Limb (tissue), 2 donors: ENCODE measurements around the gene PLEKHG7.
"Not testable (repeated sequence)": the region's sequence is repeated elsewhere in the genome, so short reads cannot be mapped to it uniquely, and the experiment has no call there.

Source experiments
- DNase-seq, 2 donors: peaks; one replicate each; pipeline ENCODE4 v3.0.0-alpha.2; 2016; ENCODE audit errors: extremely low spot score in 2 of 2

Gene PLEKHG7, protein sequence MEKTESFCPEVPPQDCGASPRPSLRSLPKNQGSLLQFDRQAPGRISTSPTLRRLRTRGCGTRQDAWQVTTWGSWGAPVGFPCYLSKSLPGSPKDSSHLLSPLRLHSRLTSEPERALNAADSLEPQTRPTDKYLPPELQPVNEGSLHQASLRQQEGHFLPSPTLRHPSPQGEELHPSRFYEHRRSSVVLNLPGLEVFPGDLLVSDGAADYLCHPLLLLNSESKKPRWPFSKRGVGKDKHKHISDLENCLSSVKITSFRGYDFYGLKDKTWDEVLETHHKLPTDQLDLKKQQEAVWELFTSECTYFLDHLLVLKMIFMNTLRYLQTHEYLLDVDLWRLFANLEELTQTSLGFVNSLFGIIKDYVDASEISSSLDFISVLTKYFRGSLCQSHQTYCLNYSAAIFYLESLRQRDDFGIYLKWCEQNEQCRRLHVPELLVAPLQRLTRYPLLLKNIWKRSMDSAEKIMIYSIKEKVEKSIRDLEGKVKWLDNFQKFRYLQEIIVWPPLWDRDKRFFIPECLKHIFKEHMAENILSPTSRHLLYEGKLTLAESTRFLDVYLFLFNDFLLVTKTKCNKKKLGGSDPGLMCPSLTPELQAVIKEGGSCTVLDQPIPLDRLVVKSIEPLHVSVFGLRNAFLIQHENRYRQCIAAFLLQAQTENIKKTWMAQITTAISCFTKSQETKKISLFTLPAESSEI

DNA sequence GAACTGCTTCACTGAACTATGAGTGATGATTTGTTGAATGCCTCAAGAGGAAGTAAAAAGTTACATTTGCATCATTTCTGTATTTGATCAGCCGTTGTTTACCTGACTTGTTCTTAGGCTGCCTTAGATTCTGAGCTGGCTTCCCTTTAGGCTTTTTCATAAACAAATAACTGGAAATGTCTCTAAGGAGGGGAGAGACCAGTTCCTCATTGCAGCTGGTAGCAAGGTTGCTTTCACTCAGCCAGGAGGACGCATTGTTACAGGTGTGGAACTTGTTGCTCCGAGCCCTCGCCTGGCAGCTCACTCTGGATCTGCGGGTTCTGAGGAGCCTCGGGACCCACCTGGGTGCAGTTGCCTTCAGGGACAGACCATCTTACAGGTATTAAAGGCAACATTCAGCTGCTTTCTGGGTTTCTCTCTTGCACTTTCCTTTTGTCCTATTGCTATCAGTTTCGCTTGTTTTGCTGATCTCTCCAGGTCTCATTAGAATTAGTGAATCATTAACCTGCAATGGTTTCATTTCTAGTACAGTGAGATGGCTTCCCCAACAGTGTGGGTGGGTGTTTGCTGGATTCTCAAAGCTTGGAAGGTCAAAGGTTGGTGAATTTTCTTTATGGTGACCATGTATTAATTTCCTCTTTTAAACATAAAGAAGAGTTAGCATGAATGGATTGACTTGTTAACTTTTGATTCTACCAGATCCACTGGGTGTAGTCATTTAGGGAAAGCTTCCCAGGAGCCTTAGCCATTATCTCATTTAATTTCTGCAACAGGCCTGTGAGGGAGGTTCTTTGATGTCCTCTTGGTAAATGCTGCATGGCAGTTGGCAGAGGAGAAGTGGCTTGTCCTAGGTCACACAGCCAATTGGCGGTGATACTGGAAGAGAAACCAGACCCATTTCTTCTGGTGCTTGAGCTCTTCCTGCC is at the start of gene PLEKHG7:
Gene PLEKHG7, plus strand, starts transcription at position 236 of the 926 bp plus-strand sequence. CDS start 3,643 bp downstream, outside the sequence.
- DNase-seq: no peak

DNA sequence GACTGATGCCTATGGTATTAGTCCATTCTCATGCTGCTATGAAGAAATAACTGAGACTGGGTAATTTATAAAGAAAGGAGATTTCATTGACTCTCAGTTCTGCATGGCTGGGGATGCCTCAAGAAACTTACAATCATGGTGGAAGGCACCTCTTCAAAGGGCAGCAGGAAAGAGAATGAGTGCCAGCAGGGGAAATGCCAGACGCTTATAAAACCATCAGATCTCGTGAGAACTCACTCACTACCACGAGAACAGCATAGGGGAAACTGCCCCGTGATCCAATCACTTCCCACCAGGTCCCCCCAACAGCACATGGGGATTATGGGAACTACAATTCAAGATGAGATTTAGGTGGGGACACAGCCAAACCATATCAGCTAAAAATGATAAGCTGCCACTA is 48.5 kb upstream of the PLEKHG7 start:
- DNase-seq: not testable (repeated sequence)

DNA sequence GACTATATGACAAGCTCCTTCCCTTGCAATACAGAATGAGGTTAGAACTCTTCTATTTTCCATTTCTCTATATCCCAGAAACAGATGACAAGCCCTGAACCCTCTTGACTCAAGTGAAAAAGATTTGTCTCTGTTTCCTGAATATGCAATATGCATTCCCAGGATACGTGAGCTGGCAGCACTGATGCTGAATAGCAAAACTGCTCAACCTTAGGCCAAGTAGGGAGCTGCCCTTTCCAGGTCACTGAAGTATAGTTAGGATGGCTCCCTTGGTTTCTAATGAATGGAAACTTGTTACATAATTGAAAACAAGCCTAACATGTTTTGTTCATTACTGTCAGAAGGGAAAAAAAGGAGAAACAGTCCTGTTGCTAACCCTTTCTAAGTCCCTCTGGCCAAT is 47.9 kb upstream of the PLEKHG7 start:
- DNase-seq: peak in 1 of 2 donors; percentile 25

DNA sequence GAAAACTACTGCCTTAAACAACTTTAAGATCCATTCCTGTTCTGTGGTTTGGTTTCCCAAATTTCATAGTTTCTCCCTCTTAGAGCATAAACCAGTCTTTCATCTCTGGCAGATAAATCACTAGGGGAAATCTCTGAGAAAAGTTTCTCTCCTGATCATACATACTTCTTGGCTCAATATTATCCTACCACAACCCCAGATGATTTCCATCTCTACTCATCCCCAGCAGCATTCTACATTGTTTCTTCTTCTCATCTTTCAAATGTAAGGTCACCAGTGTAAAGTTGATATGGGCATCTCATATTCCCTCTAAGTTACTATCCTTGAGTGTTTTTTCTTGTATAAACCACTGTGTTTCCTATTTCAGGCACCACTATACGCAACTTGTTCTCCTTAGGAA is 45.9 kb upstream of the PLEKHG7 start:
- DNase-seq: no peak

DNA sequence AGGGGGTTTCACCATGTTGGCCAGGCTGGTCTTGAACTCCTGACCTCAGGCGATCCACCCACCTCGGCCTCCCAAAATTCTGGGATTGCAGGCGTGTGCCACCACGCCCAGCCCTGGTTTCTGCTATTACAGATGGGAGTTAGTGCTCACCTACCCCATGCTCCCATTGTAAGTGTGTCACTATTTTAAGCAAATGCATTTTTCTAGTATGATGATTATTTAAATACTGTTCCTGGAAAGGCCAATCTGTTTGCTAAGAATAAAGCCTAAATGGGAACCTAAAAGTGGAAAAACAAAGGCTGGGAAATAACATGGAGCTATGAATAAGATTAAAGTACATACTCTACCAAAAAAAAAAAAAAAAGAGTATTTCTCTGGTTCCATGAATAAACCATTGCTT is 45.0 kb upstream of the PLEKHG7 start:
- DNase-seq: no peak

DNA sequence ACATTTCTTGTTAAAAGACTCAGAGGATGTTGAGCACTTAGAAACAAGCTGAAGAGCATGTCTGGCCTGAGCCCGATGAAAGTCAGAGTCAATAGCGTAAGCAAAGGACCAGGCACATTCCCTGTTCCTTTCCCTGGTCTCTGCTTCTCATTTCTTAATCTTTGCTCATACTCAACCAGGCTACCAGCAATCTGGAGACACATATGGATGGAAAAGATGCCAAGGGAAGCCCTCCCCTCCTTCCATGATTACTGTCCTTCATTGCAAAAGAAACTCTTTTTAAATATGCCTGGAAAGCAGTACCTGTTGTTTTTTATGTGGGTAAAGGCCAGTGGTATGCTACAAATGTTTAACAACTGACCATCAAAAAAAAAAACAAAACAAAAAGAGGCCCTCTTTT is 44.2 kb upstream of the PLEKHG7 start:
- no peak for DNase-seq

DNA sequence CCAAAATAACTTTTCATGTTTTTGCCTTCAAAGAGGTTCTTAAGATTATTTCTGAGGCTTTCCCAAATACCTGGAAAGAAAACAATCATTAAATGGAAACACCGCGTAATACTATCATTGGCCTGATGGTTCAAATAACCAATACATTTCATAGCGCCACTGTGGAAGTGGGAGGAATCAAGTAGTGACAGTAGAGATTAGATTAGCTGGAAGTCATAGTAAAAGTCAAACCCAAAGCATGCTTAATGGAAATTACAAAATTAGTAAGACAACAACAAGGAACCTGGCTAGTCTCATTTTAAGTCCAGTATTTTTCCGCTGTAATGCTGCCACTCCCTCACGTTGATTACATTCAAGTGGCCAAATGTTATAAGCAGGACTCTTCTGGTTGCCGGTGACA is 41.5 kb upstream of the PLEKHG7 start:
- no peak for DNase-seq

DNA sequence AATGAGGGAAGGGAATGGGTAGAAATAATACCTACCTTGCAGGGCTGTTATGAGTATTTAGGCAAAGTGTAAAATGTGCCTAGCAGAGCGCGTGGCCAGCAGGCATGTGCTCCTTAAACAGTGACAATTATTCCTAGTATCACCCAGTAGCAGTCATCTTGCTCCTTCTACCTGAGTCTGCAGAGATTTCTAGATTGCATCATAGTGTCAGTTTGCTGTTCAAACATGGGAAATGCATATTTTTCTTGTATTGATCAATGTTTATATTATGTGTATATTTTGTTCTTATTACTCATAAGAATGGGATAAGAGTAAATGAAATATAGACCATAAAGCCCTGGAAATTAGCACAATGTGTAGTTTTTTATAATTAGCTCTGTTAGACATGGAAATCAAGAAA is 37.3 kb upstream of the PLEKHG7 start:
- DNase-seq: no peak

DNA sequence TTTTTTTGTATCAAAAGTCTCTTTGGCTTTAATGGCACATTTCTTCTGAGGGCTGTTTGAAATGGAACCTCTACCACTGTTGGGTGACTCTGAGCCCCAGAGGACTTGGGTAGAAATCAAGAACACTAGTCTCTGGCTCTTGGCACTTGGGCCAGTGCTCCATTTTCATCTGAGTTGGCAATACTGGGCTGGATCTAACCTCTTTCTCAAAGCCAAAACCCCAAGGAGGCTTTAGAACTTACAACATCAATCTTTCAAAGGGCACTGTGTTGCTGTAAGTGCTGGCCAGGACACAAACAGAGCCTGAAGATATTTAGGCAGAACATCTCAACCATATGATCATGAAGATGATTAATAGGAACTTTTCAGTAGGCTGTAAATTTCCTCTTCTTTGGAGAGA is 34.0 kb upstream of the PLEKHG7 start:
- DNase-seq: no peak

DNA sequence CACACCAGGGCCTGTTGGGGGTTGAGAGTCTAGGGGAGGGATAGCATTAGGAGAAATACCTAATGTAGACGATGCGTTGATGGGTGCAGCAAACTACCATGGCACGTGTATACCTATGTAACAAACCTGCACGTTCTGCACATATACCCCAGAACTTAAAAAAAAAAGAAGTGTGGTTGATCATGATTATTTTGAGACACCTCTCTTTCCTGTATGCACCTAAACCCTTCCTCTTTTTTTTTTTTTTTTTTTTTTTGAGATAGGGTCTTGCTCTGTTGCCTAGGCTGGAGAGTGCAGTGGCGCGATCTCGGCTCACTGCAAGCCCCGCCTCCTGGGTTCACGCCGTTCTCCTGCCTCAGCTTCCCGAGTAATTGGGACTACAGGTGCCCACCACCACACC is 31.3 kb upstream of the PLEKHG7 start:
- not testable (repeated sequence) for DNase-seq

DNA sequence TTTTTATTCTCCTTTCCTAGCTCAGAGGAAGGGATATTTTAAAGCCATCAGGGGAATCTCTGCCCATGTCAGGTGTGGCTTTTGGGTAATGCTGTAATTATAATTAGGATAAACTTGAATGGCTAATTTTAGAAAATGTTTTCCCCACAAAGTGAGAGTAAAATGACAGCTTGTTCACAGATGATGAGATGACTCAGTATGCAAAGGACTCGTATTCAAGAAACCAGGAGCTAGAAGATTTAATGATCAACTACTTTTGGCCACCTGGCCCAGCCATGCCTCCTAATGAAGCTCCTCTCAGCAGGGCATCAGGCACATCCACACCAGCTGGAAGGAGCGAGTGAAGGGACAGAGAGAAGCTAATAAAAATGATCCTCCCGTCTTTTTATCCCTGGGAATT is 29.0 kb upstream of the PLEKHG7 start:
- no peak for DNase-seq

DNA sequence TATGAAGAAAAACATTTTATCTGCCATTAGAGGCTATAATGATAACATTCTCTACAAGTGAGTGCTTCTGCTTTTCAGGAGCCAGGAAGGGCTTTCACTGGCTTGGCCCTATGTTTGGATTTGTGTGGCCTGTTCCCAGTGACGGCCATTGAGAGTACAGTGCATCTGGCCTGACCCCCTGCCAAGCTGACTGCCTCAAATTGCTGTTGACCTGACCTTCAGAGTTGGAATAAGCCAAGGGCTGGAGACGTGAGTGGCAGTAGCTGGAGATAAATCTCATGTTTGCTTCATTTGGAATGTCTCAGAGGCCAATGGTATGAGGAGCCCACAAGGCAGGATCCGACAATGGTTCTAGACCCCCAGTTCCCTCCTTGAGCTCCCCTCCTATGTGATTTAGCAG is 28.3 kb upstream of the PLEKHG7 start:
- DNase-seq: no peak

DNA sequence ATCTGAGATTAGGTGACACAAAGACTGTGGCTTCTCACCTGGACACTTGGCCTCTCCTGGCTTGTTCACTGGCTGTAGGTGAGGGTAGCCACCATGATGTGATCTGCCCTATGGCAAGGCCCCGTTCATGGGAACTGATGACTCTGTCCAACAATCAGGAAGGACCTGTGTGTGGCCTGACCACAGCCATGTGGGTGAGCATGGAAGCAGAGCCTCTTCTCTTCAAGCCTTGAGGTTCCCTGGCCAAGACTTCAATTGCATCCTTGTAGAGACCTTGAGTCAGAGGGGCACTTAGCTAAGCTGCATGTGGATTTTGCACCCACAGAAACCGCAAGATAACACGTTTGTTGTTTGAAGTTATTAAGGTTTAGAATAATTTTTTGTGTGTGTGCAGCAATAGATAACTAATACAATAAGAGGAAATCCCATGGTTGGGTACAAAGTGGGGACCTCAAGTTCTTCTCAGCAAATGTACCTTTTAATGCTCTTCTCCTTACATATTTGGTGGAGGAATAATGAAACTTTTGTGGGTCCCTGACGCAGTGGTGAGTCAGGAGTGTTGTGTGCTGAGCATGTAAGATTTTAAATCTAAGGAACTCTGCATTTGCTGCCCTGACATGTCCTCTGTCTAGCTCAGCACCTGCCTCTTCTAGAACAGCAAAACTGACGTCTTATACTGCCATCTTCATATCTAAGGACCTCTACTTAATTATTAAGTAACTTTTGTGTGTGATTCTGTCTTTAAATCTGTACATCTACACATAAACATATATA is 27.5 kb upstream of the PLEKHG7 start:
- DNase-seq: no peak

DNA sequence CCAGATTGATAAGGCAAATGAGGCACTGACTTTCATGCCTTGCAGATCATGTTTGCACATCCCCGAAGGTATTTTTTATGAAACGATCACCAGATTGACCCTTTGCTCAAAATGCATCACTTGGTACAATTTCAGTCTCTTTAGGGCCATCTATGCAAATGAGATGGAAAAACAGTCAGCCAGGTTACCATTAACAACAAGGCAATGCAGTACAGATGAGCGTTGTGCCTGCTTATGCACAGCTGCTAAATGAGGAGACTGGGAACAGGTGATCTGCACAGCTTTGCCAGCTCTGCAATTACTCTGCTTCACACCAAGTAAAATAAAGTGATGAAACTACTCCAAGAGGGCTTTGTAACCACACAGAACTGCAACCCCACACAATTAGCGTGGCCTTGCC is 26.1 kb upstream of the PLEKHG7 start:
- no peak for DNase-seq

DNA sequence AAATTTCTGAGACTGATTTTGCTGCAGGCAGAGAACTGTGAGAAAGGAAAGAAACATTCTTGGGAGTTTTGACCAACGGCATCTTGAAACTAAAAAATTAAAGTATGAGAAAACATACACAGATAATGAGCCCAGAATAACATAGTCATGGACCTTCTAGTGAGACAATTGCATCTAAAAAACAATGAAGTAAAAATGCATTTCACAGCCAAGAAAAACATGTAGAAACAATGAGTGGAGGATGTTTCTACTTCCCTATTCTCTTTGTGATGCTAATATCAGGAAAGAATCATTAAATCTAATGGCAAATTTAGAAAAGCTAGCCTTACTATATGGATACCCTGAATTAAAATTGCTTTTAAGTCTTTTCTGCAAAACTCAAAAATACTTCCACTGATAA is 12.2 kb upstream of the PLEKHG7 start:
- DNase-seq: no peak

DNA sequence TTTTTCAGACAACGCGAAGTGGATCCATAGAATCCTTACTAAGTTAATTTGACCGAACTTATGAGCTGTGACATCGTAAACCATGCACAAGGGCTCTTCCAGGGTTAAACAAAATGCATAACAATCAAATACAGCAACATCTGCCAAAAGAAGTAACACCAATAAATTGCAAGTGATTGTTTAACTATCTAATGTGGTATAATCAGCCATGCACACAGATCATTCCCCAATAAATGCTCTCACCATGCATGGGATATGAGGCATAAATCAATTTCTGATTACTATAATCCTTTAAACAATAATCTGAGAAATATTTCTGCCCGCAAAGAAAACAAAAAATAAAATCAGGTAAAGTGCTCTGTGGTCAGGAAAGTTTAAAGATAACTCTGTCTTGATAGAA is 7.7 kb upstream of the PLEKHG7 start:
- no peak for DNase-seq

DNA sequence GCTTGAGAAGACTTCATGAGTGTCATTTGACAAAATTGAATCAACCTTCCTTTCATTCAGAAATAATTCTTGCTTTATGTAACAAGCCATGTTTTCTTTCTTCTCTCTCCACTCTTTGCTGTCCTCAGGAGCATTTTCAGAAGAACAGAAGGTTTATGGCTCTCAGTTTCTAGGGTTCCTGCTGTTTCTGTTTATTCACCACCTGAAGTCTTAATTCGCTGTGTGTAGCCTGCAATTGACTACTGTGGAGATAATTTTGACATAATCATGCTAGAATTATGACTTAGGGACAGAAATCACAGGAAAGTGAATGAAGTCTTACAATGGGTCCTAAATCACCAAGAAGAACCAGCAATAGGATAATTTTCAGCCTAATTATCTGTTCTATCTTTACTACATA is 7.2 kb upstream of the PLEKHG7 start:
- DNase-seq: no peak

DNA sequence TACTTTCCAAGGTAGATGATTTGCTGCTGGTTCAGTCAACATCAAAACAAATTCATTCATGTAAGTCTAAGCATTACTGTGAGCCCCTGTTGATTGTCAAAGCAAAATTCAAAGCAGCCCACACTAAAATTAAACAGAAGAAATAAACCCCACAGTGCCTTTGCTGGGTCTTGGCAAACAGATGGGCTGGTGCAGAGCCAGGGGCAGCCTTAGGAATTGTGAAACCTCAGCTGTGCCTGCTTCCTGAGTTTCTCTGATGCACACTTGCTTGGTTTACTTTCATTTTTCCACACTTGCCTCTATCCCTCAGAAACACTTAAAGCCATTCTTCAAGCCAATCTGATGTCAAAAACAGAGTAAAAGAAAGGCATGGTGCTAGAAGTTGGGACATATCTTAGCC is 6.6 kb upstream of the PLEKHG7 start:
- peak in 1 of 2 donors; percentile 19 for DNase-seq

DNA sequence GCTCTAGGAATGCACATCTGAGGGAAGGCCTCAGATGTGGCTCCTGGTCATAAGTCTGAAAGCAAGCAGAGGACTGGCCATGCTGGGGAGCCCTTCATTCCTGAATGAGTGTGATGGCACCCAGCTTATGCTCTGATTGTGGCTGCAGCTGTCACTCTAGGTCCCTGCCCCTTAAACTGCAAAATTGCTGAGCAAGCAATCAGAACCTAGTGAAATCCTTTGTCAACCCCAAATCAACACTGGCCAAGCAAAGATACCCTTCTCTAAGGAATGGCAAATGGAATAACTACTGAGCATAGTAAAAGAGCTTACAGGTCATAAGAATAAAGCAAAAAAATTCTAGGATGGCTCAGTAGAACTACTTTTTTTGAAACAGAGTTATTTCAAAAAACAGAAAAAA is 4.3 kb upstream of the PLEKHG7 start:
- DNase-seq: no peak

DNA sequence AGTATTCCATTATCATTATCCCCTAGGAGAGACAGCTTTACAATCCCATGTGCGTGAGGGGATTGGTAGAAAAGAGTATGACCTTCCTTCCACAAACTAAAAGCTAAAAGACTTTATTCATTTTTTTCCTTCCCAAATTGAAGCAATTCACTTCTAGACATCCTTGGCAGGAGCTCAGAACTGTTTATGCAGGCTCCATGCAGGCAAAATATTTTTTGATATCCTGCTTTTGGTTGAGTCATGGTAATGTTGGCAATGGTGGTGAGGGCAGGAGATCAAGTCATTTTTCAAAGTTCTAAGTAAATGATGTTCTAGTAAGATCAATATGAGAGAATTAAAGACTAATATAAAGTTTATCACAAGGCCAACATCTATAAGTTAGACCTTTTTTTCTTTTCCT is 1.3 kb upstream of the PLEKHG7 start:
- no peak for DNase-seq

DNA sequence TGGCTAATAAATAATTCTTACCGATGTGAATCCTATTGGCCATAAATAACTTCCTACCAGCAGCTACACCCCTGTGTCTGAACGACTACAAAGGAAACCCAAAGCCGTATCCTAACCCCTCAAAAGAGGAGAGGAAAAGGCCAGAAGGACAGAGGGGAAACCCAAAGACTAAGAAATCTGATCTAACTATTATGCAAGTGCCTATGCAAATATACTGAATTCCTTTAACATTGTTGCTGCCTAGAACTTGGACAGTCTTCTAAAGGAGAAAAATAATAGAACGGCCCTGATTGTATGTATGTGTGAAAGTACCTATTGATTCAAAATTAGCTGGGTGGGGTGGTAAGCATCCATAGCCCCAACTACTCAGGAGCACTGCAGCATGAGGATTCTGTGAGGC is 997 bp downstream of the PLEKHG7 start:
- no peak for DNase-seq
